MM.1S (cell line): ENCODE results near the gene GPR34.

Source experiments
- EZH2 ChIP-seq: fragments of 300-600 bp; sonication (generic); optimal IDR thresholded peaks from 2 replicates; pipeline ENCODE3; 2017; ENCODE audit warnings: low read depth, mild to moderate bottlenecking, antibody characterized with exemption, low read length, mixed read lengths
- EZH2phosphoT487 ChIP-seq: fragments of 300-600 bp; sonication (generic); IDR thresholded peaks from 2 replicates; pipeline ENCODE4 v1.6.1; 2018; ENCODE audit warnings: antibody characterized with exemption, low read length
- TF ChIP-seq, protein P1 (sequence below): fragments of 300-600 bp; sonication (generic); IDR thresholded peaks from 2 replicates; pipeline ENCODE4 v1.5.1; 2016; ENCODE audit warnings: antibody characterized with exemption, low read length, mixed read lengths

DNA sequence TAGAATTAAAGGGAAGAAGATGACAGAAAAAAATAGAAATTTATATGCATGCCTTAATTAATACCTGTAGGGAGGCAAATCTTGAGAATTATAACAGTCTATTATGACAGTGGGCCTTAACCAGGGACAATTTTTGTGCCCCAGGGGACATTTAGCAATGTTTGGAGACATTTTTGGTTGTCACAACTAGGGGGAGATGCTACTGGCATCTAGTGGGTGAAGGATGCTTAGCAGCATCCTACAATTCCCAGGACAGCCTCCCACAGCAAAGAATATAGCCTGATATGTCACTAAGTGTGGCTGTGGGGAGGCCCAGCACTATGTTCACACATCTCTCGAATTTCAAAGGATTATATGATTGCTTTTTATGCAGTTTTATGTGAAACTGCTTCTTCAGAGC lies 45.8 kb downstream of the GPR34 start:
- TF ChIP-seq, protein P1, sequence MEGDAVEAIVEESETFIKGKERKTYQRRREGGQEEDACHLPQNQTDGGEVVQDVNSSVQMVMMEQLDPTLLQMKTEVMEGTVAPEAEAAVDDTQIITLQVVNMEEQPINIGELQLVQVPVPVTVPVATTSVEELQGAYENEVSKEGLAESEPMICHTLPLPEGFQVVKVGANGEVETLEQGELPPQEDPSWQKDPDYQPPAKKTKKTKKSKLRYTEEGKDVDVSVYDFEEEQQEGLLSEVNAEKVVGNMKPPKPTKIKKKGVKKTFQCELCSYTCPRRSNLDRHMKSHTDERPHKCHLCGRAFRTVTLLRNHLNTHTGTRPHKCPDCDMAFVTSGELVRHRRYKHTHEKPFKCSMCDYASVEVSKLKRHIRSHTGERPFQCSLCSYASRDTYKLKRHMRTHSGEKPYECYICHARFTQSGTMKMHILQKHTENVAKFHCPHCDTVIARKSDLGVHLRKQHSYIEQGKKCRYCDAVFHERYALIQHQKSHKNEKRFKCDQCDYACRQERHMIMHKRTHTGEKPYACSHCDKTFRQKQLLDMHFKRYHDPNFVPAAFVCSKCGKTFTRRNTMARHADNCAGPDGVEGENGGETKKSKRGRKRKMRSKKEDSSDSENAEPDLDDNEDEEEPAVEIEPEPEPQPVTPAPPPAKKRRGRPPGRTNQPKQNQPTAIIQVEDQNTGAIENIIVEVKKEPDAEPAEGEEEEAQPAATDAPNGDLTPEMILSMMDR, result peak; percentile 35
- no peak for TF ChIP-seq EZH2phosphoT487
- no peak for TF ChIP-seq EZH2
